SHP77 (cell line): ENCODE measurements around the gene CYP27B1.
"Not testable (repeated sequence)": the region's sequence is repeated elsewhere in the genome, so short reads cannot be mapped to it uniquely, and the experiment has no call there.

Experiments
- DNase-seq, 2 experiments: peaks; one replicate each; lab custom pipeline; 2025; lab: John Stamatoyannopoulos, UW

Gene CYP27B1

GRCh38 chr12:57722716-57723629, 43.9 kb downstream of the CYP27B1 start:
- DNase-seq = peak in 1 of 2 experiments; percentile 19

- DNase-seq = not testable (repeated sequence)
Observed at GRCh38 chr12:57721846-57722608, 44.9 kb downstream of the CYP27B1 start.

- no peak for DNase-seq
Observed at GRCh38 chr12:57720606-57721595, 46.0 kb downstream of the CYP27B1 start.

DNA sequence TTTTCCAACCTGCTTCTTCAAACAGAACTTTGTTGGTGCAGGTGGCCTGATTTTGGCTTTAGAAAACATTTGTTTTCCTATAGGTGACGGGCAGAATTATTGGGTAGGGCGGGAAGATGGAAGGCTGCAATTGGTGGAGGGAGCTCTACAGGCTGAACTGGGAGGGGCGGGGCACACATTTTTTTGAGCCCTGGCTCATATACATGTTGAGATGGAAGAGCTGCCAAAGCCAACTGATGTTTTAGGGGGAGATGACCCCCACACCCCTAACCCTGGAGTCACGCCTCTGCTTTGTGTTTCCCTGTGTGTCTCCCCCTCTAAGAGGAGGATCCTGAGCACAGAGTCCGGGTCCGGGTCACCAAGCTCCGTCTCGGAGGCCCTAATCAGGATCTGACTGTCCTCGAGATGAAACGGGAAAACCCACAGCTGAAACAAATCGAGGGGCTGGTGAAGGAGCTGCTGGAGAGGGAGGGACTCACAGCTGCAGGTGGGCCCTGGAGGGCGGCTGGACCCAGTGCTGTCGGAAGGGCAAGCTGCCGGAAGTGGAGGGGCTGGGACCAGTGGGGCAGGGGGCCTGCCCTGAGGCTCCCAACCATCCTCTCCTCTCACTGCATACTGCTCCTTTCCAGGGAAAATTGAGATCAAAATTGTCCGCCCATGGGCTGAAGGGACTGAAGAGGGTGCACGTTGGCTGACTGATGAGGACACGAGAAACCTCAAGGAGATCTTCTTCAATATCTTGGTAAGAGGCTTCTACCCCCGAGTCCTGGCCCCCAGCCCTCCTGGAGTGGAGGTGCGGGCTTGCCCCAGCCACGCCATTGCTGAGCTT, 46.9 kb downstream of the CYP27B1 start:
- no peak for DNase-seq

GRCh38 chr12:57718641-57719528, 48.0 kb downstream of the CYP27B1 start:
- DNase-seq = no peak

- no peak for DNase-seq
Observed at GRCh38 chr12:57717846-57718640, 48.8 kb downstream of the CYP27B1 start.

- DNase-seq = no peak
Observed at GRCh38 chr12:57717131-57717530, 49.7 kb downstream of the CYP27B1 start.

DNA sequence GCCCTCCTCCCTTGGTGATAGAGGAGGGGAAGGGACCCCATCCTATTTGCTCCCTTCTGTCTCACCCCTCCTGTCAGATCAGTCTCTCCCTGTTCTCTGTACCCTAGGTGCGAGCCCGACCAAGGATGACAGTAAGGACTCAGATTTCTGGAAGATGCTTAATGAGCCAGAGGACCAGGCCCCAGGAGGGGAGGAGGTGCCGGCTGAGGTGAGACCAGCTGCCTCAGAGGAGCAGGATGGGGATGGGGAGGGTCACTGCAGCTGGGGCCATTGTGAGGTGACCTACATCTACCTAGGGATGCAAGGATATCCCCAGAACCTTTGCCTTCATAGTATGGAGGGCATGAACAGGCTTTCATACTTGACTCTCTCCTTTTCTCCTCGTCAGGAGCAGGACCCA, 50.6 kb downstream of the CYP27B1 start:
- no peak for DNase-seq

GRCh38 chr12:57715786-57716185, 51.1 kb downstream of the CYP27B1 start:
- no peak for DNase-seq

DNA sequence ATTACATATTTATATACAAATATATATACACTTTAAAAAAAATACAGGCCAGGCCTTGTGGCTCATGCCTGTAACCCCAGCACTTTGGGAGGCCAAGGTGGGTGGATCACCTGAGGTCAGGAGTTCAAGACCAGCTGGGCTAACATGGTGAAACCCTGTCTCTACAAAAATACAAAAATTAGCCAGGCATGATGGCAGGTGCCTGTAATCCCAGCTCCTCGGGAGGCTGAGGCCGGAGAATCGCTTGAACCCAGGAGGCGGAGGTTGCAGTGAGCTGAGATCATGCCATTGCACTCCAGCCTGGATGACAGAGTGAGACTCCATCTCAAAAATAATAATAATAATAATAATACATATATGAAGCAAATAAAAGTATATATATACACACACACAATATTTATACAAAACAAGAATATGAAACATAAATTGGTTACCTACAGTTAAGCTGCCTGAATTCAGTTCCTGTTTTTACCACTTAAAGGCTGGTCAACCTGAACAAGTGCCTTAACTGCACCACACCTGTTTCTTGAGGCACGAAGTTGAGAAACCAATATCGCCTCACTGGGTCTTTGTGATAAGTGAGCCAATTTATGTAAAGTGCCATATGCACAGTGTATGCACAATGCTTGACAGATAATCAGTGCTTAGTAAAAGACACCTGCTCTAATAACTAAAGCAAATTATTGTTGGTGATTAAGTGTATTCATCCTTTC, 51.7 kb downstream of the CYP27B1 start:
- DNase-seq = not testable (repeated sequence)

- no peak for DNase-seq
Observed at GRCh38 chr12:57713209-57713608, 53.7 kb downstream of the CYP27B1 start.

- DNase-seq = no peak
Observed at GRCh38 chr12:57712701-57713100, 54.2 kb downstream of the CYP27B1 start.
